SK-N-SH (cell line): ENCODE results near the gene UNC13D. TPM values are rescaled to one million over a fixed set of nuclear protein-coding genes. Genes with fewer than 3 reads are reported as not detected.

Experiments
- CTCF ChIA-PET: fragments of 300-600, 350-600 bp; formaldehyde crosslinking; extraction: SDS; loops from one replicate; lab custom pipeline; 2021; lab: Yijun Ruan, JAX
- POLR2A ChIA-PET: fragments of 350-600 bp; sonication (Branson Sonifier 250); formaldehyde crosslinking; extraction: SDS; loops from one replicate; lab custom pipeline; 2020; ENCODE audit warnings: antibody characterized with exemption, inconsistent platforms; lab: Yijun Ruan, JAX
- DNase-seq: peaks from one replicate; pipeline ENCODE4 v3.0.0; 2012
- H2AFZ ChIP-seq: fragments of 200-600 bp; sonication (generic); 2 replicates; pipeline ENCODE4 v1.8.1; 2016; ENCODE audit warnings: antibody characterized with exemption, mild to moderate bottlenecking, low read depth
- H3F3A ChIP-seq: fragments of 200-600 bp; sonication (generic); replicated peaks from 2 replicates; pipeline ENCODE3; 2016; ENCODE audit warnings: antibody characterized with exemption, mild to moderate bottlenecking; ENCODE audit not compliant: insufficient read depth
- H3K27ac ChIP-seq, 2 experiments: fragments of 200-500 bp in 1 of 2; fragments of 200-600 bp in 1 of 2; sonication (Bioruptor generic) in 1 of 2; sonication (generic), shearing (Covaris generic) in 1 of 2; 2 replicates each; pipeline versions ENCODE4 v1.5.1 to v1.6.1; 2014 to 2016; ENCODE audit warnings: low read depth in 2 of 2, inconsistent platforms in 1 of 2, low read length in 1 of 2, mild to moderate bottlenecking in 1 of 2, mixed read lengths in 1 of 2
- H3K27me3 ChIP-seq: fragments of 200-600 bp; sonication (generic), shearing (Covaris generic); 2 replicates; pipeline ENCODE4 v1.6.1; 2016; ENCODE audit warnings: mixed run types; ENCODE audit not compliant: insufficient read depth
- H3K36me3 ChIP-seq, 2 experiments: fragments of 200-500 bp in 1 of 2; fragments of 200-600 bp in 1 of 2; sonication (Bioruptor generic) in 1 of 2; sonication (generic) in 1 of 2; replicated peaks in 1 of 2; 2 replicates each; pipeline versions ENCODE3 to v1.5.1; 2014 to 2016; ENCODE audit warnings: low read length in 1 of 2, mild to moderate bottlenecking in 1 of 2; ENCODE audit not compliant: insufficient read depth in 2 of 2, control insufficient read depth in 1 of 2
- H3K4me1 ChIP-seq, 2 experiments: fragments of 200-500 bp in 1 of 2; fragments of 200-600 bp in 1 of 2; sonication (Bioruptor generic) in 1 of 2; sonication (generic), shearing (Covaris generic) in 1 of 2; 2 replicates each; pipeline versions ENCODE4 v1.5.1 to v1.6.1; 2014 to 2016; ENCODE audit warnings: low read depth in 1 of 2, low read length in 1 of 2, mixed run types in 1 of 2; ENCODE audit not compliant: insufficient read depth in 2 of 2, control insufficient read depth in 1 of 2
- H3K4me2 ChIP-seq: fragments of 200-600 bp; sonication (generic), shearing (Covaris generic); 2 replicates; pipeline ENCODE4 v1.6.1; 2017; ENCODE audit warnings: mixed run types
- H3K4me3 ChIP-seq, 2 experiments: fragments of 200-500 bp in 1 of 2; fragments of 200-600 bp in 1 of 2; sonication (Bioruptor generic) in 1 of 2; sonication (generic), shearing (Covaris generic) in 1 of 2; 2 replicates each; pipeline versions ENCODE4 v1.5.1 to v1.8.1; 2014 to 2016; ENCODE audit warnings: low read depth in 2 of 2, inconsistent platforms in 1 of 2, low read length in 1 of 2, mild to moderate bottlenecking in 1 of 2, mixed read lengths in 1 of 2, moderate library complexity in 1 of 2
- H3K79me2 ChIP-seq: fragments of 200-600 bp; sonication (generic); 2 replicates; pipeline ENCODE4 v1.8.1; 2017; ENCODE audit warnings: mild to moderate bottlenecking; ENCODE audit not compliant: insufficient read depth
- H3K9ac ChIP-seq: fragments of 200-600 bp; sonication (generic); 2 replicates; pipeline ENCODE4 v1.6.1; 2017; ENCODE audit warnings: mixed run types
- H3K9me2 ChIP-seq: fragments of 200-600 bp; sonication (generic); 2 replicates; pipeline ENCODE4 v1.6.1; 2017; ENCODE audit warnings: mixed run types
- H3K9me3 ChIP-seq: fragments of 200-600 bp; sonication (generic); 2 replicates; pipeline ENCODE4 v1.6.1; 2017; ENCODE audit warnings: mixed run types, mild to moderate bottlenecking, moderate library complexity
- H4K20me1 ChIP-seq: fragments of 200-600 bp; sonication (generic); 2 replicates; pipeline ENCODE4 v1.6.1; 2017; ENCODE audit warnings: mild to moderate bottlenecking, mixed run types; ENCODE audit not compliant: insufficient read depth
- CHD2 ChIP-seq: fragments of 150-350 bp; IDR thresholded peaks from 2 replicates; pipeline ENCODE4 v1.6.1; 2018; ENCODE audit warnings: low read length; ENCODE audit not compliant: partially characterized antibody
- CTCF ChIP-seq: fragments of 200-600 bp; sonication (generic); IDR thresholded peaks from 2 replicates; pipeline ENCODE4 v1.6.1; 2017; ENCODE audit warnings: antibody characterized with exemption, mild to moderate bottlenecking, moderate library complexity
- ELF1 ChIP-seq: IDR thresholded peaks from 2 replicates; pipeline ENCODE4 v1.4.0; 2012
- EP300 ChIP-seq, 2 experiments: IDR thresholded peaks; 2 replicates each; pipeline versions ENCODE4 v1.4.0 to v1.6.1; 2012; ENCODE audit warnings: borderline replicate concordance in 1 of 2, low read depth in 1 of 2, low read length in 1 of 2
- EZH2phosphoT487 ChIP-seq: fragments of 200-600 bp; sonication (generic); IDR thresholded peaks from 2 replicates; pipeline ENCODE4 v1.6.1; 2017; ENCODE audit warnings: low read depth, mixed run types, mild to moderate bottlenecking, antibody characterized with exemption, moderate library complexity, borderline replicate concordance
- FOSL2 ChIP-seq: IDR thresholded peaks from 2 replicates; pipeline ENCODE4 v1.4.0; 2012; ENCODE audit warnings: low read depth, mild to moderate bottlenecking, moderate library complexity, borderline replicate concordance
- FOXJ3 ChIP-seq: sonication (generic); formaldehyde crosslinking; IDR thresholded peaks from 2 replicates; pipeline ENCODE4 v1.5.1; 2020; ENCODE audit warnings: mild to moderate bottlenecking, missing genetic modification reagents
- FOXM1 ChIP-seq: IDR thresholded peaks from 2 replicates; pipeline ENCODE4 v1.4.0; 2012; ENCODE audit warnings: low read depth, mild to moderate bottlenecking
- GABPA ChIP-seq: IDR thresholded peaks from 2 replicates; pipeline ENCODE4 v1.4.0; 2012; ENCODE audit warnings: low read depth, mild to moderate bottlenecking
- GATA2 ChIP-seq: sonication (generic); formaldehyde crosslinking; IDR thresholded peaks from 2 replicates; pipeline ENCODE4 v1.5.0; 2020; ENCODE audit warnings: mild to moderate bottlenecking, missing genetic modification reagents
- IRF3 ChIP-seq: fragments of 150-350 bp; IDR thresholded peaks from 2 replicates; pipeline ENCODE4 v1.6.1; 2016; ENCODE audit warnings: mild to moderate bottlenecking, low read depth, low read length
- JUND ChIP-seq: IDR thresholded peaks from 2 replicates; pipeline ENCODE4 v1.4.0; 2012
- MAX ChIP-seq: IDR thresholded peaks from 2 replicates; pipeline ENCODE4 v1.4.0; 2012; ENCODE audit warnings: low read depth
- NRF1 ChIP-seq: IDR thresholded peaks from 2 replicates; pipeline ENCODE4 v1.6.1; 2012; ENCODE audit warnings: low read depth, mild to moderate bottlenecking, low read length
- PBX3 ChIP-seq: IDR thresholded peaks from 2 replicates; pipeline ENCODE4; 2012
- POLR2AphosphoS5 ChIP-seq: IDR thresholded peaks from 2 replicates; pipeline ENCODE4 v1.6.1; 2012; ENCODE audit warnings: low read depth, low read length
- RCOR1 ChIP-seq: fragments of 150-350 bp; IDR thresholded peaks from 2 replicates; pipeline ENCODE4 v1.6.1; 2017; ENCODE audit warnings: antibody characterized with exemption, low read length
- REST ChIP-seq: IDR thresholded peaks from 2 replicates; pipeline ENCODE4 v1.6.1; 2012; ENCODE audit warnings: mild to moderate bottlenecking, low read depth, low read length, moderate library complexity
- SIN3A ChIP-seq: IDR thresholded peaks from 2 replicates; pipeline ENCODE4 v1.6.1; 2012; ENCODE audit warnings: low read depth, mild to moderate bottlenecking, low read length, moderate library complexity, borderline replicate concordance
- SMC3 ChIP-seq: IDR thresholded peaks from 2 replicates; pipeline ENCODE4 v1.6.1; 2012; ENCODE audit warnings: low read depth, low read length, improper control_type of control experiment
- TAF1 ChIP-seq: IDR thresholded peaks from 2 replicates; pipeline ENCODE4 v1.6.1; 2012; ENCODE audit warnings: low read depth, mild to moderate bottlenecking, low read length, moderate library complexity, borderline replicate concordance
- TCF12 ChIP-seq: IDR thresholded peaks from 2 replicates; pipeline ENCODE4 v1.4.0; 2012
- USF1 ChIP-seq: IDR thresholded peaks from 2 replicates; pipeline ENCODE4 v1.4.0; 2012; ENCODE audit warnings: low read depth, borderline replicate concordance
- USF2 ChIP-seq: fragments of 150-350 bp; IDR thresholded peaks from 2 replicates; pipeline ENCODE4 v1.6.1; 2017; ENCODE audit warnings: antibody characterized with exemption, low read length, low read depth, borderline replicate concordance
- YY1 ChIP-seq: IDR thresholded peaks from 2 replicates; pipeline ENCODE4 v1.4.0; 2012; ENCODE audit warnings: low read depth, mild to moderate bottlenecking
- WGBS: methylation state at CpG from one replicate; pipeline ENCODE4 v1.1.6; 2017; ENCODE audit warnings: low lambda C conversion rate; 5-methylcytosine and 5-hydroxymethylcytosine counted together
- polyA plus RNA-seq, 3 experiments: library from polyadenylated mRNA; depleted of rRNA; stranded (reverse); fragments of >200 nt; gene quantifications; 2 replicates each; pipeline ENCODE4 v1.2.3, GENCODE V29; 2012

The UNC13D gene
- polyA plus RNA-seq, 1 of the 3 experiments (the other 2 are of a cell fraction), result 0.99 TPM

GRCh38 chr17:75877752-75878173 lies 33.6 kb upstream of the UNC13D start:
- DNase-seq, result peak; percentile 93
- ChIA-PET CTCF (interaction anchor here (0.6 to 15.4 kb wide), 21 partner anchors 10 to 130 kb away, joined by 3 to 214 read pairs (median 5); partner anchors contain the start of genes ACOX1, MRPL38, TEN1 and TRIM65), POLR2A (interaction anchor here (1.0 to 2.2 kb wide), 3 partner anchors 9 to 22 kb away, joined by 4 to 9 read pairs (median 4); partner anchors contain the start of gene WBP2)
- H3K9ac ChIP-seq, result no peak overlapping the region; the same call in 1 of the 2 replicates
- H3K9me3 ChIP-seq, result no peaks in the 10 kb centered on the region
- peaks cover 27 to 32% of the 10 kb centered on the region in 2 experiments; a peak in 3 of 4 replicates for H3K4me1 ChIP-seq
- peak overlapping the region; percentile 34 to 49 for H3K4me3 ChIP-seq
- H3K27me3 ChIP-seq, result no peaks in the 10 kb centered on the region
- 7% methylated on average over 11 of the region's 56 CpGs for WGBS
- H3K9me2 ChIP-seq, result no peaks in the 10 kb centered on the region
- no peaks in the 10 kb centered on the region; the same call in 1 of the 2 replicates for H4K20me1 ChIP-seq
- no peaks in the 10 kb centered on the region for H3K79me2 ChIP-seq
- peak overlapping the region; percentile 74 for H2AFZ ChIP-seq
- H3F3A ChIP-seq, result peaks cover 33% of the 10 kb centered on the region
- H3K4me2 ChIP-seq, result peak overlapping the region; percentile 76
- H3K27ac ChIP-seq, result peak overlapping the region in 1 of 2 experiments; percentile 87; a peak in 1 of 4 replicates
- no peaks in the 10 kb centered on the region for H3K36me3 ChIP-seq
- TF ChIP-seq YY1 (no peak), PBX3 (no peak), CHD2 (no peak), TCF12 (no peak), USF2 (no peak), FOXM1 (no peak), TAF1 (no peak), GABPA (no peak), REST (no peak), RCOR1 (no peak), FOXJ3 (CRISPR knock-in tag) (no peak), EP300 (IDR thresholded peaks at IDR 0.05; ENCODE audit: borderline replicate concordance in 1 of 2, low read depth in 1 of 2, low read length in 1 of 2) (no peak), IRF3 (no peak), MAX (peak; percentile 78), FOSL2 (no peak), POLR2AphosphoS5 (no peak), SIN3A (no peak), USF1 (no peak), CTCF (peak; percentile 15; the same call in 1 of the 2 replicates), NRF1 (peak; percentile 46), ELF1 (no peak), EZH2phosphoT487 (no peak), JUND (no peak), SMC3 (no peak; the same call in 1 of the 2 replicates), GATA2 (CRISPR knock-in tag) (no peak)
